ENCODE results near the gene CCPG1. TPM values are rescaled to one million over a fixed set of nuclear protein-coding genes. Genes with fewer than 3 reads are reported as not detected.

Gene CCPG1
- total and polyA plus RNA-seq, 2 donors: 38.8 to 52.3 TPM

GRCh38 chr15:55360256-55360655 is 47.9 kb downstream of the CCPG1 start:
- Histone ChIP-seq H3K27ac (ENCODE audit: low read depth) (no peak overlapping the region), H3K4me3 (ENCODE audit: low read depth, low read length) (no peak overlapping the region), H3K4me1 (ENCODE audit: insufficient read depth) (no peaks in the 10 kb centered on the region), H3K36me3 (ENCODE audit: insufficient read depth) (peaks cover 4% of the 10 kb centered on the region)
- no peak for DNase-seq (ENCODE audit: extremely low spot score)
- 63% methylated on average over 6 of the region's 6 CpGs for WGBS

- no peak for DNase-seq (ENCODE audit: extremely low spot score)
- Histone ChIP-seq H3K27ac (ENCODE audit: low read depth) (no peak overlapping the region), H3K36me3 (ENCODE audit: insufficient read depth) (peaks cover 4% of the 10 kb centered on the region), H3K4me1 (ENCODE audit: insufficient read depth) (no peaks in the 10 kb centered on the region), H3K4me3 (ENCODE audit: low read depth, low read length) (no peak overlapping the region)
These were observed 49.7 kb downstream of the CCPG1 start for GRCh38 chr15:55358471-55358870.

- DNase-seq (ENCODE audit: extremely low spot score): no peak
- Histone ChIP-seq H3K4me1 (ENCODE audit: insufficient read depth) (no peaks in the 10 kb centered on the region), H3K27ac (ENCODE audit: low read depth) (no peak overlapping the region), H3K4me3 (ENCODE audit: low read depth, low read length) (no peak overlapping the region), H3K36me3 (ENCODE audit: insufficient read depth) (peaks cover 3% of the 10 kb centered on the region)
- WGBS: 94% methylated on average over 2 of the region's 2 CpGs
These were observed 50.4 kb downstream of the CCPG1 start for GRCh38 chr15:55357774-55358173.

GRCh38 chr15:55356985-55357585 is 51.1 kb downstream of the CCPG1 start:
- no peaks in the 10 kb centered on the region for H3K4me1 ChIP-seq (ENCODE audit: insufficient read depth)
- no peak overlapping the region for H3K4me3 ChIP-seq (ENCODE audit: low read depth, low read length)
- 96% methylated on average over 5 of the region's 5 CpGs for WGBS
- H3K36me3 ChIP-seq (ENCODE audit: insufficient read depth): peaks cover 2% of the 10 kb centered on the region
- H3K27ac ChIP-seq (ENCODE audit: low read depth): no peak overlapping the region
- no peak for DNase-seq (ENCODE audit: extremely low spot score)

GRCh38 chr15:55353025-55353424 is 55.1 kb downstream of the CCPG1 start:
- Histone ChIP-seq H3K4me3 (ENCODE audit: low read depth, low read length) (no peak overlapping the region), H3K4me1 (ENCODE audit: insufficient read depth) (no peaks in the 10 kb centered on the region), H3K27ac (ENCODE audit: low read depth) (no peak overlapping the region), H3K36me3 (ENCODE audit: insufficient read depth) (peaks cover 2% of the 10 kb centered on the region)
- 58% methylated on average over 2 of the region's 2 CpGs for WGBS
- DNase-seq (ENCODE audit: extremely low spot score): no peak

GRCh38 chr15:55349282-55349681 is 58.9 kb downstream of the CCPG1 start:
- Histone ChIP-seq H3K4me3 (ENCODE audit: low read depth, low read length) (no peak overlapping the region), H3K36me3 (ENCODE audit: insufficient read depth) (no peaks in the 10 kb centered on the region), H3K27ac (ENCODE audit: low read depth) (no peak overlapping the region), H3K4me1 (ENCODE audit: insufficient read depth) (no peaks in the 10 kb centered on the region)
- WGBS: 100% methylated on average over 2 of the region's 2 CpGs
- DNase-seq (ENCODE audit: extremely low spot score): no peak

- Histone ChIP-seq H3K36me3 (ENCODE audit: insufficient read depth) (peaks cover 2% of the 10 kb centered on the region), H3K4me3 (ENCODE audit: low read depth, low read length) (no peak overlapping the region), H3K4me1 (ENCODE audit: insufficient read depth) (no peaks in the 10 kb centered on the region), H3K27ac (ENCODE audit: low read depth) (no peak overlapping the region)
- DNase-seq (ENCODE audit: extremely low spot score): no peak
- WGBS: 68% methylated on average over 4 of the region's 4 CpGs
These were observed 59.8 kb downstream of the CCPG1 start for GRCh38 chr15:55348281-55348778.

- no peak for DNase-seq (ENCODE audit: extremely low spot score)
- no peaks in the 10 kb centered on the region for H3K4me1 ChIP-seq (ENCODE audit: insufficient read depth)
- H3K27ac ChIP-seq (ENCODE audit: low read depth): no peak overlapping the region
- WGBS: 88% methylated on average over 2 of the region's 2 CpGs
- H3K4me3 ChIP-seq (ENCODE audit: low read depth, low read length): no peak overlapping the region
- H3K36me3 ChIP-seq (ENCODE audit: insufficient read depth): peaks cover 4% of the 10 kb centered on the region
These were observed 64.0 kb downstream of the CCPG1 start for GRCh38 chr15:55344206-55344605.

GRCh38 chr15:55343168-55343567 is 65.0 kb downstream of the CCPG1 start:
- Histone ChIP-seq H3K27ac (ENCODE audit: low read depth) (no peak overlapping the region), H3K36me3 (ENCODE audit: insufficient read depth) (peaks cover 4% of the 10 kb centered on the region), H3K4me3 (ENCODE audit: low read depth, low read length) (no peak overlapping the region), H3K4me1 (ENCODE audit: insufficient read depth) (no peaks in the 10 kb centered on the region)
- 45% methylated on average over 2 of the region's 2 CpGs for WGBS
- peak; percentile 17 for DNase-seq (ENCODE audit: extremely low spot score)

- no peak overlapping the region for H3K4me3 ChIP-seq (ENCODE audit: low read depth, low read length)
- no peak for DNase-seq (ENCODE audit: extremely low spot score)
- no peaks in the 10 kb centered on the region for H3K4me1 ChIP-seq (ENCODE audit: insufficient read depth)
- H3K27ac ChIP-seq (ENCODE audit: low read depth): no peak overlapping the region
- H3K36me3 ChIP-seq (ENCODE audit: insufficient read depth): peaks cover 2% of the 10 kb centered on the region
- WGBS: 83% methylated on average over 1 of the region's 1 CpG
These were observed 71.0 kb downstream of the CCPG1 start for GRCh38 chr15:55337160-55337559.

- Histone ChIP-seq H3K27ac (ENCODE audit: low read depth) (no peak overlapping the region), H3K36me3 (ENCODE audit: insufficient read depth) (no peaks in the 10 kb centered on the region), H3K4me1 (ENCODE audit: insufficient read depth) (no peaks in the 10 kb centered on the region), H3K4me3 (ENCODE audit: low read depth, low read length) (no peak overlapping the region)
- DNase-seq (ENCODE audit: extremely low spot score): no peak
- 97% methylated on average over 1 of the region's 1 CpG for WGBS
These were observed 73.2 kb downstream of the CCPG1 start for GRCh38 chr15:55334997-55335396.

- no peaks in the 10 kb centered on the region for H3K36me3 ChIP-seq (ENCODE audit: insufficient read depth)
These were observed 73.8 kb downstream of the CCPG1 start for GRCh38 chr15:55334371-55334770.

GRCh38 chr15:55327387-55327786 is 80.8 kb downstream of the CCPG1 start:
- no peak for DNase-seq (ENCODE audit: extremely low spot score)
- no peaks in the 10 kb centered on the region for H3K36me3 ChIP-seq (ENCODE audit: insufficient read depth)
- H3K27ac ChIP-seq (ENCODE audit: low read depth): no peak overlapping the region
- H3K4me1 ChIP-seq (ENCODE audit: insufficient read depth): no peaks in the 10 kb centered on the region
- WGBS: 84% methylated on average over 1 of the region's 1 CpG
- no peak overlapping the region for H3K4me3 ChIP-seq (ENCODE audit: low read depth, low read length)

More at GRCh38 chr15:55334371-55334770, 73.8 kb downstream of the CCPG1 start:
- Histone ChIP-seq H3K4me3 (ENCODE audit: low read depth, low read length) (no peak overlapping the region), H3K27ac (ENCODE audit: low read depth) (no peak overlapping the region), H3K4me1 (ENCODE audit: insufficient read depth) (no peaks in the 10 kb centered on the region)
- 96% methylated on average over 5 of the region's 5 CpGs for WGBS
- DNase-seq (ENCODE audit: extremely low spot score): no peak

GRCh38 chr15:55322467-55322866 is 85.7 kb downstream of the CCPG1 start:
- no peak overlapping the region for H3K4me3 ChIP-seq (ENCODE audit: low read depth, low read length)
- 83% methylated on average over 5 of the region's 5 CpGs for WGBS

GRCh38 chr15:55320963-55321362 is 87.2 kb downstream of the CCPG1 start:
- Histone ChIP-seq H3K4me3 (ENCODE audit: low read depth, low read length) (no peak overlapping the region), H3K4me1 (ENCODE audit: insufficient read depth) (no peaks in the 10 kb centered on the region), H3K36me3 (ENCODE audit: insufficient read depth) (no peaks in the 10 kb centered on the region), H3K27ac (ENCODE audit: low read depth) (no peak overlapping the region)
- no peak for DNase-seq (ENCODE audit: extremely low spot score)
- WGBS: 94% methylated on average over 1 of the region's 1 CpG

More at GRCh38 chr15:55322467-55322866, 85.7 kb downstream of the CCPG1 start:
- Histone ChIP-seq H3K36me3 (ENCODE audit: insufficient read depth) (no peaks in the 10 kb centered on the region), H3K4me1 (ENCODE audit: insufficient read depth) (no peaks in the 10 kb centered on the region), H3K27ac (ENCODE audit: low read depth) (no peak overlapping the region)
- no peak for DNase-seq (ENCODE audit: extremely low spot score)

Measured in urinary bladder (tissue), 4 donors.